Kidney (tissue), 14 donors: ENCODE data around the gene LGALS9. TPM values are rescaled to one million over a fixed set of nuclear protein-coding genes. Genes with fewer than 3 reads are reported as not detected.
"Not testable (repeated sequence)": the region's sequence is repeated elsewhere in the genome, so short reads cannot be mapped to it uniquely, and the experiment has no call there.

Experiments
- DNase-seq, 5 donors: peaks; one replicate each; pipeline ENCODE4 v3.0.0-alpha.2; 2013 to 2020
- FAIRE-seq: peaks from 2 replicates; lab custom pipeline; 2012; peaks lifted over from hg19 to GRCh38; lab: Jason Lieb, UNC
- H3K27ac ChIP-seq, 2 donors: one replicate each; pipeline ENCODE4 v1.7.0; 2013; ENCODE audit warnings: low read depth in 2 of 2, low read length in 2 of 2, inconsistent platforms in 1 of 2
- H3K27me3 ChIP-seq: one replicate; pipeline ENCODE4 v1.7.1; 2013; ENCODE audit warnings: low read length, inconsistent platforms; ENCODE audit not compliant: control insufficient read depth, insufficient read depth
- H3K36me3 ChIP-seq, 3 donors: one replicate each; pipeline versions ENCODE4 v1.7.0 to v1.7.1; 2013; ENCODE audit warnings: low read length in 3 of 3, control low read depth in 1 of 3, inconsistent platforms in 1 of 3; ENCODE audit not compliant: insufficient read depth in 3 of 3, control insufficient read depth in 2 of 3
- H3K4me1 ChIP-seq, 3 donors: one replicate each; pipeline versions ENCODE4 v1.7.0 to v1.7.1; 2013; ENCODE audit warnings: low read length in 3 of 3, inconsistent platforms in 1 of 3, low read depth in 1 of 3; ENCODE audit not compliant: control insufficient read depth in 2 of 3, insufficient read depth in 2 of 3
- H3K4me3 ChIP-seq, 3 donors: one replicate each; pipeline versions ENCODE4 v1.7.0 to v1.8.1; 2013; ENCODE audit warnings: low read length in 3 of 3, control low read depth in 1 of 3, inconsistent platforms in 1 of 3
- H3K9ac ChIP-seq, 3 donors: one replicate each; pipeline versions ENCODE4 v1.7.0 to v1.7.1; 2013; ENCODE audit warnings: low read length in 3 of 3, control low read depth in 1 of 3, inconsistent platforms in 1 of 3
- H3K9me3 ChIP-seq, 3 donors: one replicate each; pipeline versions ENCODE4 v1.7.0 to v1.7.1; 2013; ENCODE audit warnings: low read length in 3 of 3, control low read depth in 1 of 3, inconsistent platforms in 1 of 3; ENCODE audit not compliant: control insufficient read depth in 2 of 3, insufficient read depth in 1 of 3
- CTCF ChIP-seq: IDR thresholded peaks from 3 replicates; pipeline ENCODE4 v1.5.1; 2012; ENCODE audit warnings: mild to moderate bottlenecking, moderate library complexity, borderline replicate concordance; ENCODE audit not compliant: insufficient read depth; ENCODE audit errors: extremely low read depth
- intact Hi-C: fragments of 100-400 bp; cut with DNase I; formaldehyde crosslinking; loops from one replicate; pipeline ENCODE4 v1.11.1; 2022
- polyA plus RNA-seq: library from polyadenylated mRNA; stranded (reverse); fragments of 350-450 nt; fragmentation: Illumina TruSeq; extraction: RNeasy Lipid Tissue Mini Kit (QIAGEN cat#74804); gene quantifications from one replicate; pipeline ENCODE4 v1.2.3, GENCODE V29; 2014; ENCODE audit warnings: low read depth, low replicate concordance; ENCODE audit not compliant: insufficient read depth
- total RNA-seq: library from RNA; stranded (reverse); fragmentation: NEBNext Ultra II Directional; extraction: Animal tissue kit (Norgen Biotek cat#: 25700); gene quantifications from one replicate; pipeline ENCODE4 v1.2.1, GENCODE V29; 2021
- donor health status: control.
- donor health status: control.
- donor health status: control.
- donor health status: control.
- donor health status: control.
- donor health status: DM: yes; HTN: yes; CAD: no.
- donor health status: Normal renal cell carcinoma (clear cell type).

Gene LGALS9
- total and polyA plus RNA-seq, 2 donors from 2014 or later = 16.4 to 50.8 TPM

- no peak for FAIRE-seq
- Histone ChIP-seq H3K4me1 (peaks cover 0 to 15% (median 15%) of the 10 kb centered on the region in 3 donors), H3K9me3 (no peaks in the 10 kb centered on the region), H3K27me3 (no peaks in the 10 kb centered on the region), H3K9ac (no peak overlapping the region), H3K36me3 (no peaks in the 10 kb centered on the region), H3K4me3 (no peak overlapping the region), H3K27ac (no peak overlapping the region)
- DNase-seq = no peak
- TF ChIP-seq CTCF = no peak
- intact Hi-C loops = no loop called here
These were observed 3.8 kb downstream of the LGALS9 start for GRCh38 chr17:27634776-27635175.

- FAIRE-seq = no peak
- Histone ChIP-seq H3K9ac (no peak overlapping the region), H3K4me1 (peaks cover 0 to 15% (median 15%) of the 10 kb centered on the region in 3 donors), H3K36me3 (no peaks in the 10 kb centered on the region), H3K27me3 (no peaks in the 10 kb centered on the region), H3K4me3 (no peak overlapping the region), H3K9me3 (no peaks in the 10 kb centered on the region), H3K27ac (no peak overlapping the region)
- peak in 2 of 5 donors; percentile 7 to 15 for DNase-seq
- no peak for TF ChIP-seq CTCF
- intact Hi-C loops = no loop called here
These were observed 4.4 kb downstream of the LGALS9 start for GRCh38 chr17:27635275-27635823.

- intact Hi-C loops, FAIRE-seq, H3K27me3 ChIP-seq, H3K9ac ChIP-seq, H3K27ac ChIP-seq, H3K9me3 ChIP-seq, H3K4me3 ChIP-seq, DNase-seq, H3K36me3 ChIP-seq: not testable (repeated sequence)
- H3K4me1 ChIP-seq = peaks cover 0 to 15% (median 15%) of the 10 kb centered on the region in 3 donors
These were observed 5.1 kb downstream of the LGALS9 start for GRCh38 chr17:27636005-27636520.

- H3K27me3 ChIP-seq, DNase-seq, H3K4me3 ChIP-seq, H3K9ac ChIP-seq, H3K36me3 ChIP-seq, FAIRE-seq, intact Hi-C loops, H3K9me3 ChIP-seq, H3K27ac ChIP-seq: not testable (repeated sequence)
- H3K4me1 ChIP-seq = peaks cover 0 to 13% (median 7%) of the 10 kb centered on the region in 3 donors
These were observed 6.8 kb downstream of the LGALS9 start for GRCh38 chr17:27637818-27638217.

- intact Hi-C loops, H3K36me3 ChIP-seq, H3K4me1 ChIP-seq, DNase-seq, H3K4me3 ChIP-seq, FAIRE-seq, H3K9me3 ChIP-seq, H3K27ac ChIP-seq, H3K27me3 ChIP-seq, H3K9ac ChIP-seq: not testable (repeated sequence)
These were observed 7.5 kb downstream of the LGALS9 start for GRCh38 chr17:27638415-27638914.
